ENCODE data around the gene FBXL19. TPM values are rescaled to one million over a fixed set of nuclear protein-coding genes. Genes with fewer than 3 reads are reported as not detected.

FBXL19 gene
- total and polyA plus RNA-seq, 2 donors (not counting 1 experiment from before 2014, with no cell fraction given): 9.0 to 25.0 TPM

DNA sequence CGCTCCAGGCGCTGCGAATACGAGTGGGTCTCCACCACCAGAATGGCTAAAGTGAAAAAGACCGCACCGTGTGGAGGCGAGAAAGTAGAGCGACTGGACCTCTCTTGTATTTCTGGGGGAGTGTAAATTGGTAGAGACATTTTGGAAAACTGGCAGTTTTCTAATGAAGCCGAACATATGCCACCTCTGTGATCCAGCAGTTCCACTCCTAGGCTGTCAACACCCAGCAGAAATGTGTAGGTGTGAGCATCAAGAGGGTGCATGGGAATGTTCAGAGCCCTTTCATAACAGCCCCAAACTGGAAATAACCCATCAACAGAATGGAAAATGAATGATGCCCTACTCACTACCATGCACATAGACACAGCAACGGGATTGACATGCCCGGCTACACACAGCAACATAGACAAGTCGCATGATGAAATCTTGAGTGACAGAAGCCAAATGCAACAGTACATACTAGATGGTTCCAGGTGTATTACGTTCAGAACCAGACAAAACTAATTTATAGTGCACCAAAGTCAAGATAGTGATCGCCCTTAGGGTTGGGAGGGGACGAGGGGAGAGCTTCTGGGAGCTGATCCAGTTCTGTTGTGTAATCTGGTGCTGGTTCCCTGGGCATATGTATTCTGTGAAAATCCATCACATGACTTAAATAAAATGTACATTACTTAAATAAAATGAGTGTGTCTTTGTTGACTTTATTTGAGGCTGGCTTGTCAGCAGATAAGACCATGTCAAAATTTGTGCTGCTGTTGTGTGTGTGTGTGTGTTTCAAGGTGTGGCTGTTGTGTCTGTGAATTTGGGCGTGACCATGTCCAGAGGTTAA lies 28.6 kb upstream of the FBXL19 start:
- peak overlapping the region; percentile 85 for H2AFZ ChIP-seq (ENCODE audit: insufficient read depth, low read depth, low read length, poor library complexity, severe bottlenecking)
- peak; percentile 44 for DNase-seq

More for the DNA sequence above, 28.6 kb upstream of the FBXL19 start:
- Histone ChIP-seq H3K4me2 (replicated peaks; ENCODE audit: low read depth, low read length, poor library complexity, severe bottlenecking) (peak overlapping the region; percentile 84), H3K9me3 (ENCODE audit: control extremely low read depth in 1 of 3, control insufficient read depth in 2 of 3, insufficient read depth in 1 of 3, low read length in 2 of 3) (peaks cover 0 to 2% (median 0%) of the 10 kb centered on the region in 3 donors), H4K20me1 (ENCODE audit: control insufficient read depth, insufficient read depth, low read length, poor library complexity, severe bottlenecking) (peaks cover 8% of the 10 kb centered on the region), H3K27me3 (replicated peaks in 1 of 4; ENCODE audit: control extremely low read depth in 1 of 4, control insufficient read depth in 3 of 4, insufficient read depth in 4 of 4, low read length in 3 of 4) (no peaks in the 10 kb centered on the region), H3K9ac (ENCODE audit: low read length) (peak overlapping the region; percentile 54), H3K79me2 (ENCODE audit: control insufficient read depth, insufficient read depth, low read length) (peaks cover 9% of the 10 kb centered on the region), H3K36me3 (replicated peaks in 1 of 2; ENCODE audit: control extremely low read depth in 1 of 2, control insufficient read depth in 1 of 2, extremely low read depth in 1 of 2, insufficient read depth in 2 of 2, low read length in 1 of 2) (no peaks in the 10 kb centered on the region), H3K4me1 (ENCODE audit: control insufficient read depth in 2 of 2, insufficient read depth in 2 of 2, low read length in 2 of 2) (peaks cover 32 to 43% of the 10 kb centered on the region in 2 donors), H3K27ac (ENCODE audit: low read length in 2 of 2) (peak overlapping the region; percentile 63 to 77), H3K4me3 (ENCODE audit: control extremely low read depth in 1 of 5, extremely low read depth in 1 of 5, insufficient read depth in 1 of 5, low read depth in 2 of 5, low read length in 4 of 5) (peak overlapping the region in 4 of 5 experiments; percentile 32 to 72 (median 66))
- Mint-ChIP-seq H3K9me3 (ENCODE audit: insufficient read depth) (no peaks in the 10 kb centered on the region), H3K4me3 (peak overlapping the region; percentile 91), H3K27ac (peak overlapping the region; percentile 93), H3K27me3 (no peaks in the 10 kb centered on the region), H3K4me1 (peaks cover 48% of the 10 kb centered on the region)
- CTCF ChIA-PET: interaction anchor here (0.6 kb wide), 1 partner anchor 87 kb away, joined by 3 read pairs; no protein-coding TSS in a partner anchor
- intact Hi-C loops (cut with micrococcal nuclease): no loop called here
- POLR2A ChIA-PET: no interaction called here
- TF ChIP-seq, protein P1, sequence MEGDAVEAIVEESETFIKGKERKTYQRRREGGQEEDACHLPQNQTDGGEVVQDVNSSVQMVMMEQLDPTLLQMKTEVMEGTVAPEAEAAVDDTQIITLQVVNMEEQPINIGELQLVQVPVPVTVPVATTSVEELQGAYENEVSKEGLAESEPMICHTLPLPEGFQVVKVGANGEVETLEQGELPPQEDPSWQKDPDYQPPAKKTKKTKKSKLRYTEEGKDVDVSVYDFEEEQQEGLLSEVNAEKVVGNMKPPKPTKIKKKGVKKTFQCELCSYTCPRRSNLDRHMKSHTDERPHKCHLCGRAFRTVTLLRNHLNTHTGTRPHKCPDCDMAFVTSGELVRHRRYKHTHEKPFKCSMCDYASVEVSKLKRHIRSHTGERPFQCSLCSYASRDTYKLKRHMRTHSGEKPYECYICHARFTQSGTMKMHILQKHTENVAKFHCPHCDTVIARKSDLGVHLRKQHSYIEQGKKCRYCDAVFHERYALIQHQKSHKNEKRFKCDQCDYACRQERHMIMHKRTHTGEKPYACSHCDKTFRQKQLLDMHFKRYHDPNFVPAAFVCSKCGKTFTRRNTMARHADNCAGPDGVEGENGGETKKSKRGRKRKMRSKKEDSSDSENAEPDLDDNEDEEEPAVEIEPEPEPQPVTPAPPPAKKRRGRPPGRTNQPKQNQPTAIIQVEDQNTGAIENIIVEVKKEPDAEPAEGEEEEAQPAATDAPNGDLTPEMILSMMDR (IDR thresholded peaks at IDR 0.05): no peak
- TF ChIP-seq EZH2 (IDR thresholded peaks at IDR 0.05; ENCODE audit: borderline replicate concordance, insufficient read depth, low read depth, low read length, poor library complexity, severe bottlenecking): no peak
- ATAC-seq (ENCODE audit: low read depth): no peak
- WGBS (ENCODE audit: insufficient coverage): 56% methylated on average over 5 of the region's 16 CpGs

Measured in B cell (primary cell).